GM23338 (cell line): ENCODE data around the gene PHYHIPL. TPM values are rescaled to one million over a fixed set of nuclear protein-coding genes. Genes with fewer than 3 reads are reported as not detected.

Source experiments
- ATAC-seq: fragments of 200-7000 bp; cut with Tn5 transposase; 3 replicates; pipeline ENCODE4 v1.9.1; 2020
- DNase-seq: peaks from one replicate; pipeline ENCODE4 v3.0.0-alpha.2; 2015; ENCODE audit warnings: low spot score
- H2AFZ ChIP-seq: fragments of 200-600 bp; sonication (generic); 2 replicates; pipeline ENCODE4 v1.8.0; 2016; ENCODE audit warnings: antibody characterized with exemption, mild to moderate bottlenecking, moderate library complexity
- H3F3A ChIP-seq: fragments of 200-600 bp; sonication (generic); replicated peaks from 2 replicates; pipeline ENCODE4 v1.8.0; 2017; ENCODE audit warnings: antibody characterized with exemption, mixed run types, low read depth
- H3K27ac ChIP-seq: fragments of 200-600 bp; sonication (generic); 2 replicates; pipeline ENCODE4 v1.6.1; 2016; ENCODE audit warnings: low read depth
- H3K27me3 ChIP-seq: fragments of 200-600 bp; sonication (generic); 2 replicates; pipeline ENCODE4 v1.8.0; 2016; ENCODE audit warnings: mild to moderate bottlenecking, mixed run types, moderate library complexity; ENCODE audit not compliant: insufficient read depth
- H3K36me3 ChIP-seq: fragments of 200-600 bp; sonication (generic); 2 replicates; pipeline ENCODE4 v1.8.0; 2016; ENCODE audit warnings: mild to moderate bottlenecking; ENCODE audit not compliant: insufficient read depth
- H3K4me1 ChIP-seq: fragments of 200-600 bp; sonication (generic); 2 replicates; pipeline ENCODE4 v1.8.0; 2016; ENCODE audit warnings: mild to moderate bottlenecking, moderate library complexity; ENCODE audit not compliant: insufficient read depth
- H3K4me2 ChIP-seq: fragments of 200-600 bp; sonication (generic); 2 replicates; pipeline ENCODE4 v1.7.1; 2017; ENCODE audit warnings: mixed run types
- H3K4me3 ChIP-seq: fragments of 200-600 bp; sonication (generic); 2 replicates; pipeline ENCODE4 v1.6.1; 2016; ENCODE audit warnings: mixed run types
- H3K79me2 ChIP-seq: fragments of 200-600 bp; sonication (generic); replicated peaks from 2 replicates; pipeline ENCODE4 v1.8.0; 2017; ENCODE audit warnings: mild to moderate bottlenecking; ENCODE audit not compliant: insufficient read depth
- H3K9me2 ChIP-seq: fragments of 200-600 bp; sonication (generic); 2 replicates; pipeline ENCODE4 v1.8.0; 2017; ENCODE audit not compliant: insufficient read depth
- H4K20me1 ChIP-seq: fragments of 200-600 bp; sonication (generic); replicated peaks from 2 replicates; pipeline ENCODE4 v1.8.0; 2017; ENCODE audit warnings: mild to moderate bottlenecking; ENCODE audit not compliant: insufficient read depth
- H3K27ac Mint-ChIP-seq: 2 replicates; pipeline ENCODE4 v1.8.0; 2020; ENCODE audit warnings: inconsistent platforms, mild to moderate bottlenecking, moderate library complexity, mixed read lengths
- H3K27me3 Mint-ChIP-seq: 3 replicates; pipeline ENCODE4 v1.8.0; 2022; ENCODE audit warnings: low read depth, mild to moderate bottlenecking, moderate library complexity, mixed read lengths, inconsistent platforms; ENCODE audit not compliant: insufficient read depth, poor library complexity
- H3K36me3 Mint-ChIP-seq: 3 replicates; pipeline ENCODE4 v1.8.0; 2021; ENCODE audit warnings: low read depth, mild to moderate bottlenecking, inconsistent platforms, moderate library complexity, mixed read lengths
- H3K4me1 Mint-ChIP-seq: 3 replicates; pipeline ENCODE4 v1.8.0; 2020; ENCODE audit warnings: mild to moderate bottlenecking, inconsistent platforms, mixed read lengths
- H3K4me3 Mint-ChIP-seq: 3 replicates; pipeline ENCODE4 v1.8.0; 2021; ENCODE audit warnings: moderate library complexity, mild to moderate bottlenecking, inconsistent platforms, mixed read lengths
- H3K9me3 Mint-ChIP-seq: 3 replicates; pipeline ENCODE4 v1.8.0; 2020; ENCODE audit warnings: moderate library complexity, mild to moderate bottlenecking, inconsistent platforms, mixed read lengths
- CTCF ChIP-seq, 2 experiments: fragments of 200-600 bp in 1 of 2; sonication (generic) in 1 of 2; conservative IDR thresholded peaks; 2 replicates each; pipeline versions ENCODE4 v1.5.1 to v1.6.1; 2016 to 2017; ENCODE audit warnings: antibody characterized with exemption in 2 of 2, low read depth in 2 of 2, mild to moderate bottlenecking in 2 of 2, moderate library complexity in 1 of 2
- EZH2 ChIP-seq: fragments of 200-600 bp; sonication (generic); IDR thresholded peaks from one replicate; pipeline ENCODE4 v1.8.0; 2017; ENCODE audit warnings: antibody characterized with exemption, mild to moderate bottlenecking, low read depth; ENCODE audit not compliant: unreplicated experiment
- EZH2phosphoT487 ChIP-seq: fragments of 200-600 bp; sonication (generic); IDR thresholded peaks from one replicate; pipeline ENCODE4 v1.8.1; 2018; ENCODE audit warnings: antibody characterized with exemption; ENCODE audit not compliant: unreplicated experiment
- JUNB ChIP-seq: IDR thresholded peaks from one replicate; pipeline ENCODE4 v1.6.1; 2016; ENCODE audit warnings: antibody characterized with exemption; ENCODE audit not compliant: unreplicated experiment
- POLR2AphosphoS5 ChIP-seq: IDR thresholded peaks from 2 replicates; pipeline ENCODE4 v1.6.1; 2016; ENCODE audit warnings: antibody characterized with exemption, low read depth
- ZNF114 ChIP-seq: fragments of 250-450 bp; sonication (Bioruptor Pico); IDR thresholded peaks from 2 replicates; pipeline ENCODE4 v1.5.0; 2020; ENCODE audit warnings: mild to moderate bottlenecking, moderate library complexity
- ZNF331 ChIP-seq: fragments of 250-450 bp; sonication (Bioruptor Pico); IDR thresholded peaks from 2 replicates; pipeline ENCODE4 v1.5.0; 2020; ENCODE audit warnings: low read depth, mild to moderate bottlenecking, moderate library complexity
- ZNF462 ChIP-seq: fragments of 250-450 bp; sonication (Bioruptor Pico); IDR thresholded peaks from 2 replicates; pipeline ENCODE4 v1.5.0; 2020; ENCODE audit warnings: mild to moderate bottlenecking, moderate library complexity
- polyA plus RNA-seq: library from polyadenylated mRNA; unstranded; fragments of >200 nt; fragmentation: Nextera tagmentation; extraction: Ambion mirVana; gene quantifications from 2 replicates; pipeline ENCODE4 v1.2.1, GENCODE V29; 2016
- total RNA-seq: library from RNA; depleted of rRNA; stranded (reverse); fragments of >200 nt; shearing (Covaris generic); gene quantifications from 2 replicates; pipeline ENCODE4 v1.2.3, GENCODE V29; 2014
- TF ChIP-seq, protein P1 (sequence below): IDR thresholded peaks from 2 replicates; pipeline ENCODE4 v1.6.1; 2016; ENCODE audit warnings: antibody characterized with exemption
- TF ChIP-seq, protein P2 (sequence below): IDR thresholded peaks from one replicate; pipeline ENCODE4 v1.6.1; 2018; ENCODE audit warnings: antibody characterized with exemption; ENCODE audit not compliant: unreplicated experiment

The PHYHIPL gene
- total and polyA plus RNA-seq, 2 experiments from 2014 or later: 0.24 to 0.27 TPM

- TF ChIP-seq CTCF (conservative IDR thresholded peaks at IDR 0.05; ENCODE audit: low read depth in 2 of 2) (no peak), EZH2phosphoT487 (no peak), EZH2 (no peak), JUNB (no peak), POLR2AphosphoS5 (no peak)
- TF ChIP-seq, protein P1, sequence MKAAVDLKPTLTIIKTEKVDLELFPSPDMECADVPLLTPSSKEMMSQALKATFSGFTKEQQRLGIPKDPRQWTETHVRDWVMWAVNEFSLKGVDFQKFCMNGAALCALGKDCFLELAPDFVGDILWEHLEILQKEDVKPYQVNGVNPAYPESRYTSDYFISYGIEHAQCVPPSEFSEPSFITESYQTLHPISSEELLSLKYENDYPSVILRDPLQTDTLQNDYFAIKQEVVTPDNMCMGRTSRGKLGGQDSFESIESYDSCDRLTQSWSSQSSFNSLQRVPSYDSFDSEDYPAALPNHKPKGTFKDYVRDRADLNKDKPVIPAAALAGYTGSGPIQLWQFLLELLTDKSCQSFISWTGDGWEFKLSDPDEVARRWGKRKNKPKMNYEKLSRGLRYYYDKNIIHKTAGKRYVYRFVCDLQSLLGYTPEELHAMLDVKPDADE: no peak
- TF ChIP-seq, protein P2, sequence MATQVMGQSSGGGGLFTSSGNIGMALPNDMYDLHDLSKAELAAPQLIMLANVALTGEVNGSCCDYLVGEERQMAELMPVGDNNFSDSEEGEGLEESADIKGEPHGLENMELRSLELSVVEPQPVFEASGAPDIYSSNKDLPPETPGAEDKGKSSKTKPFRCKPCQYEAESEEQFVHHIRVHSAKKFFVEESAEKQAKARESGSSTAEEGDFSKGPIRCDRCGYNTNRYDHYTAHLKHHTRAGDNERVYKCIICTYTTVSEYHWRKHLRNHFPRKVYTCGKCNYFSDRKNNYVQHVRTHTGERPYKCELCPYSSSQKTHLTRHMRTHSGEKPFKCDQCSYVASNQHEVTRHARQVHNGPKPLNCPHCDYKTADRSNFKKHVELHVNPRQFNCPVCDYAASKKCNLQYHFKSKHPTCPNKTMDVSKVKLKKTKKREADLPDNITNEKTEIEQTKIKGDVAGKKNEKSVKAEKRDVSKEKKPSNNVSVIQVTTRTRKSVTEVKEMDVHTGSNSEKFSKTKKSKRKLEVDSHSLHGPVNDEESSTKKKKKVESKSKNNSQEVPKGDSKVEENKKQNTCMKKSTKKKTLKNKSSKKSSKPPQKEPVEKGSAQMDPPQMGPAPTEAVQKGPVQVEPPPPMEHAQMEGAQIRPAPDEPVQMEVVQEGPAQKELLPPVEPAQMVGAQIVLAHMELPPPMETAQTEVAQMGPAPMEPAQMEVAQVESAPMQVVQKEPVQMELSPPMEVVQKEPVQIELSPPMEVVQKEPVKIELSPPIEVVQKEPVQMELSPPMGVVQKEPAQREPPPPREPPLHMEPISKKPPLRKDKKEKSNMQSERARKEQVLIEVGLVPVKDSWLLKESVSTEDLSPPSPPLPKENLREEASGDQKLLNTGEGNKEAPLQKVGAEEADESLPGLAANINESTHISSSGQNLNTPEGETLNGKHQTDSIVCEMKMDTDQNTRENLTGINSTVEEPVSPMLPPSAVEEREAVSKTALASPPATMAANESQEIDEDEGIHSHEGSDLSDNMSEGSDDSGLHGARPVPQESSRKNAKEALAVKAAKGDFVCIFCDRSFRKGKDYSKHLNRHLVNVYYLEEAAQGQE: no peak
Measured at GRCh38 chr10:59268460-59268859, 92.0 kb downstream of the PHYHIPL start (continued).

- no peaks in the 10 kb centered on the region for H3K4me1 ChIP-seq
- H3K9me3 Mint-ChIP-seq: no peaks in the 10 kb centered on the region
- no peaks in the 10 kb centered on the region; the same call in 2 of the 3 replicates for H3K4me1 Mint-ChIP-seq
- H2AFZ ChIP-seq: no peak overlapping the region
- no peaks in the 10 kb centered on the region for H3K36me3 Mint-ChIP-seq
- H3K4me2 ChIP-seq: no peak overlapping the region
- H3K79me2 ChIP-seq: no peaks in the 10 kb centered on the region
- H4K20me1 ChIP-seq: no peaks in the 10 kb centered on the region
- H3K27ac Mint-ChIP-seq: no peak overlapping the region
- ATAC-seq (no peak), DNase-seq (no peak)
- H3K9me2 ChIP-seq: 0 out of 2 replicates have a peak, but pooled peaks cover 4% of the 10 kb centered on the region
- no peak overlapping the region for H3K4me3 Mint-ChIP-seq
- H3K27me3 Mint-ChIP-seq: peaks cover 2% of the 10 kb centered on the region
- no peaks in the 10 kb centered on the region for H3K27me3 ChIP-seq
- H3F3A ChIP-seq: no peaks in the 10 kb centered on the region
- H3K4me3 ChIP-seq: no peak overlapping the region
- H3K27ac ChIP-seq: no peak overlapping the region
- no peaks in the 10 kb centered on the region for H3K36me3 ChIP-seq
- TF ChIP-seq ZNF331 (CRISPR knock-in tag) (no peak), JUNB (no peak), POLR2AphosphoS5 (no peak), ZNF114 (CRISPR knock-in tag) (no peak), EZH2phosphoT487 (no peak), ZNF462 (no peak)
- TF ChIP-seq, protein P1: no peak
Measured at GRCh38 chr10:59269651-59270050, 93.2 kb downstream of the PHYHIPL start.
